Skin epidermis (tissue), 12 donors: ENCODE results near the gene RHBDL1.

Experiments
- H3K27ac ChIP-seq, 21 experiments: fragments of 200-600 bp; sonication (generic) in 11 of 21; one replicate each; pipeline ENCODE4 v1.5.0; 2020; ENCODE audit warnings: mild to moderate bottlenecking in 3 of 21, inconsistent platforms in 2 of 21, moderate library complexity in 2 of 21
- H3K4me3 ChIP-seq, 7 experiments: fragments of 200-600 bp; sonication (generic) in 2 of 7; one replicate each; pipeline ENCODE4 v1.5.0; 2020; ENCODE audit warnings: inconsistent platforms in 2 of 7, mild to moderate bottlenecking in 2 of 7, moderate library complexity in 1 of 7

RHBDL1 gene

DNA sequence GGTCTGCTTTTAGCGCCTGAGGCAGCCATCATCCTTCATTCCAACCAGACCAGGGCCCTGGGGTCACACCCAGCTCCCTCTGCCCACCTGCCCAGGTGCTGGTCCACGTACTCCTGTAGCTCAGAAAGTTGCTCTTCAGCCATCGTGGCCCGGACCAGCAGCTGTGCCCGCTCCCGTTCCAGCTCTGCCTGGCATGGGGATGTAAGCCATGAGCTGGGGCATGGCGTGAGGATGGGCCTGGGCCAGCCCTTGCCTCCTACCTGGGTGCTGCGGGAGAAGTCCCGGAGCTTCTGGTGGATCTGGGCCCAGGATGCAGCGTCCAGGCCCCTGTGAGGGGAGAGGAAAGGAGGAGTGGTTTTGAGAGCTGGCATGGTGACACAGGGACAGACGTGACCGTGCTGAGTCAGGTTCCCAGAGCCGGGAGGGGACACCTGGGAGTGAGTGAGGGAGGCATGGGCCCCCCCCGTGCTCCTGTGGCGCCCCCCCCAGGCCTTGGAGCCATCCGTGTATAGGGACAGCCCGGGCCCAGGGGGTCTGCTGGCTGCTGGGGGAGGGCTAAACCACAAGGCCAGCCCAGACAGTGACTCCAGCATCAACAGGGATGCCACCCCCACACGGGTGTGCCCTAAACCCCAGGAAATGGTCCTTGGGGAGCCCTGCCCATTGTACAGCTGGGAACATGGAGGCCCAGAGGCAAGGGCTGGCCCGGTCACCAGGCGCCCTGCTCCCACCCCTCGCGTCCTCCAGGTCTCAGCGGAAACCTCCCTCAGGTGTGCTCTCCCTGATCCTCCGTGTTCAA lies 47.6 kb downstream of the RHBDL1 start:
- no peak overlapping the region for H3K4me3 ChIP-seq
- peak overlapping the region in 1 of 21 experiments; percentile 26 for H3K27ac ChIP-seq

DNA sequence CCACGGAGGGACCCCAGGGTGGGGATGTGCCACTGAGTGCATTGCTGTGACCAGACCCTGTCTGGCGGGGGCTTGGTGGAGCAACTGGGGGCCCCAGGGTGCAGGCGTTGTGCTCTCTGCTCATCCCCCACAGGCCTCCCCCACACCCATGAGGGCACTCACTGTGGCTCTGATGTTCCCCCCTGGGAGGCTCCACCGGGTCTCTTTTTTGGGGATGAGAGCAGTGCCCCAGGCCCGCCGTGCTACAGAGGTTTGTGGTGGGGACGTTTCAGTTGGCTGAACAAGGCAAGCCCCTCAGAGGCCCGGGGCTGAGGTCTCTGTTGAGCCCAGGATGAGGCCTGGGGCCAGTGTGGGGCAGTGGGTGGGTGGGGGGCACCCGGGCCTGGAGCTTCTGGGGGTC lies 48.2 kb downstream of the RHBDL1 start:
- H3K27ac ChIP-seq = no peak overlapping the region
- H3K4me3 ChIP-seq = no peak overlapping the region

DNA sequence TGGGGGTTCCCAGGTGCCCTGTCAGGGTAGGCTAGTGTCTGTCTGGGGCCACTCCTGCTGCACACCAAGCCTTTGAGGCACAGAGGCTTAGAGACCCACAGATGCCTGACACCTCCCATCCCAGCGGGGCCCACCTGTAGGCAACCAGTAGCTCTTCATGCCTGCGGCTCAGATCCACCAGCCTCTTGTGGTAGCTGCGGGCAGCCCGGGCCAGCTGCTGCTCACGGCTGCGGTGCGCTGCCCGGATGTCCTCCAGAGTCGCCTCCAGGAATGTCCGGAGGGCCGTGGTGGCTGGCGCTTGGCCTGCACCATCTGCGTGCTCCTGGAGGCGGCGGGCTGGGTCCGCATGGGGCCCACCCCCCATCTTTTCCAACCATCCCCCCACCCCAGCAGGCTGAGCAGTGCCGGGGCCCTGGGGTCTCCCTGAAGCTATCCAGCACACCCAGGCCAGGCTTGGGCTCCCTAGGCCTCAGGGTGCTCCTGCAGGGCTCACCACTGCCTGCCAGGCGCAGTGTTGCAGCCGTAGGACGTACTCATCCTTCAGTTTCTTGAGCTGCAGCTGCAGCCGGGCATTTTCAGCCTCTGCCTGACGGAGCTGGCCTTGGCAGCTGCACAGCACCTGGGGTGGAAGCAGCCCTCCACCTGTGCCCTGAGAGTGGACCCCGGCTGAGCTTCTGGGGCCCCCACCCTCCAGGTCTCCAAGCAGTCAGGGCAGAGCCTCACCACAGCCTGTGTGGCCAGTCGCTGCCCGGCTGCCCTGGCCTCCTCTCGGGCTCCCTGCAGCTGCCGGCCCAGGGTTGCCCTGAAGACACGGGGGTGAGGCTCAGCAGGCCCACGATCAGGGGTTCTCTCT lies 48.9 kb downstream of the RHBDL1 start:
- no peak overlapping the region for H3K27ac ChIP-seq

GRCh38 chr16:725041-725376 lies 49.5 kb downstream of the RHBDL1 start:
- Histone ChIP-seq H3K27ac (no peak overlapping the region), H3K4me3 (no peak overlapping the region)

More for the DNA sequence above, 48.9 kb downstream of the RHBDL1 start:
- no peak overlapping the region for H3K4me3 ChIP-seq

DNA sequence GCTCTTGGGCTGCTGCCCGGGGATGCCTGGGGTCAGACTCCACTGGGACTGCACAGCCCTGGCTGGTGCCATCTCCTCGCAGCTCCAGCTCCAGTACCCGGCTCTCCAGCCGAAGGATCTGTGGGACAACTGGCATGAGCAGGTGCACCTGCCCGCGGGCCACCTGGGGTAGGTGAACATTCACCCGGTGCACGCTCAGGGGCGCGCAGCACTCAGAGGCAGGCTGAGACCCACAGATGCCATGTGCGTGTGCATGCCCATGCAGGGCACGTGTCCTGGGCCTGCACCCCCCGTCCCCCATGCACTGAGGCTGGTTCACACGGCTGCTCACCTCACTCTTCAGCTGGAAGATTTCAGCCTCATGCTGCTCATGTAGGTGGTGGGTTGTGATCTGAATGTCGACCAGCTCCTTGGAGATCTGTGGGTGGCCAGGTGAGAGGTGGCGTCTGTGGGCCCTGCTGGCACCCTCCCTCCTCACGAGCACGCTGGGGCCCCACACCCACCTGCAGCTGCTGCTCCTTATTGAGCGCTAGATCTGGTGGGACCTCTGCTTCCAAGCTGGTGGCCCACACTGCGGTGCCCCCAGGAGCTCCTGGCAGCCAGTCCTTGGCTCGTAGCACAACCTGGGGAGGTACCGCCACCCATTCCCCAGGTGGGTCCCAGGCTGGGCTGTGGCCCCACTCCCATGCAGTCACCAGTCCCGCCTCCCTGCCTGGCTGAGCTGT lies 50.2 kb downstream of the RHBDL1 start:
- H3K4me3 ChIP-seq = no peak overlapping the region
- H3K27ac ChIP-seq = no peak overlapping the region

DNA sequence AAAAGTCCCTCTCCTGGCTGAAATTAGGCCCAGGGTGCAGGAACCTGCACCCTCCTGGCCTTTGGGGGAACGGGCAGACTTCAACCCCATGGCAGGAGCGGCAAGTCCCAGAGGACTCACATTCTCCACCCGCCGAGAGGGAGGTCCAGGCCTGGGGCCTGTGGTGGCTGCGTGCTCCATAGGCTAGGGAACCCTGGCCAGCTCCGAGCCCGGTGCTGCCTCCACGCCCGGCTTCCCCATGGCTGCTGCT lies 50.6 kb downstream of the RHBDL1 start:
- Histone ChIP-seq H3K27ac (no peak overlapping the region), H3K4me3 (peak overlapping the region in 1 of 7 experiments; percentile 36)

DNA sequence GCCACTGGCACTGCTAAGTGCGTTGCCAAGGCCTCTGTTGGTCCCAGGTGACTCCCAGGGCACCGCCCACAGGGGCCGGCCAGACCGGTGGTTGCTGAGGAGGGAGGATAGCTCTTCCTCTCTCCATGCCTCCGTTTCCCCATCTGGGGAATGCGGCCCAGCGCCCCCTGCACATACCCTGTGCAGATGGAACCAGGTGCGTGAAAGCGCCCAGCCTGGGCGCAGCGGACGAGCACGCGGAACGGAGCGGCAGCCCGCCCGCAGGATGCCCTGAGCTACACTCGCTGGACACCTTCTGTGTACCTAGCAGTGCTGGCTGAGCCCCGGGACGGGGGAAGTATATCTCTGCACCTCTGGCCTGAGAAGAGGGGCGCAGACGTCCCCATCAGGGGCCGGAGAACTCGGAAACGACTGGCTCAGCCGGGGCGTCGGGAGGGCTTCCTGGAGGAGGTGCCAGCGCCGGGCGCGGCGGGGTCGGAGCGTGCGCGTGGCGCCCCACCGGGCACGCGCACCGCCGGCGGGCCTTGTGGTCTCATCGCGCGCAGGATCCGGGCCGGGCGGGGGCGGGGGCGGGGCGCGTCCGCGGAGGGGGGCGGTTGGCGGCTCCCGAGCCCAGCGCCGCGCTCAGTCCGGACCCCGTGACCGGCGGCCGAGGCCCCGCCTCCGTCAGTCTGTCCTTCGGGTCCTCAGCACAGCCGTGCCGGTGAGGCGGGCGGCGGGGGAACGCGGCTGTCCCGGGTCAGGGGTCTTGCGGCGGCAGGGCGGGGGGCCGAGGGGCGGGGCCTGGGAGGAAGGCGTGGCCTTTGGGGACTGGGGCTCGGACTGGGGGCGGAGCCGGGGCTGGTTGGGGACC lies 51.2 kb downstream of the RHBDL1 start, which contains the start of the genes CCDC78 and HAGHL:
Gene CCDC78, minus strand, starts transcription at position 6 of the 853 bp plus-strand sequence. CDS start 76 bp downstream, outside the sequence.
Gene HAGHL, plus strand, starts transcription at position 669 of the 853 bp plus-strand sequence. CDS start 404 bp downstream, outside the sequence.
- Histone ChIP-seq H3K27ac (peak within 1 kb of the TSS in 13 of 21 experiments; percentile 1 to 72 (median 53)), H3K4me3 (peak within 1 kb of the TSS; percentile 31 to 49 (median 39))

DNA sequence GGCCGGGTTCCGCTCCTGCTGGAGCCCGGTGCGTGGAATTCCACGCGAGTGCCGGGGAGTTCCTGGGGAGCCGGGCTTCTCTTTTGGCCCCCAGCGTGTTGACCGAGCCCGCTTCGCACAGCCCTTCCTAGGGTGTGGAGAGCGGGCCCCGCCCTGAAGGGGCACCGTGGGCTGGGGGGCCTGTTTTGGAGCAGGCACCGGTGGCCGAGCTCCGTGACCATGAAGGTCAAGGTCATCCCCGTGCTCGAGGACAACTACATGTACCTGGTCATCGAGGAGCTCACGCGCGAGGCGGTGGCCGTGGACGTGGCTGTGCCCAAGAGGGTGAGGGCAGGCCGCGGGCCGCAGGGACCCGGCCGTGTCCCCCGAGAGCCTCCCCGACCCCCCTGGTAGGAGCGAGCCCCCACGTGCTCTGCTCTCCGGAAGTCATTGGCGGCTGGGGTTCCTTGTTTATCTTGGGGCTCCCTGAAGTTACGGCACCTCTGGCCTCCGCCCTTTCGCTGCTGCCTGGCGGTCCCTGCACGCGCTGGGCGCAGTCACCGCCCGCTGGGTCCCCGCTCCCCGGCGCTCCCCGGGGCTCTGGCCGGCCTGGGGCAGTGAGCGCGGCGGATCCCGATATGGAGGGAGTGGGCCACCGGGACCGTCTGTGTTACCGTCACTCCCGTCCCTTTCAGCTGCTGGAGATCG lies 52.0 kb downstream of the RHBDL1 start:
- H3K4me3 ChIP-seq = peak overlapping the region; percentile 31 to 49 (median 39)
- peak overlapping the region in 13 of 21 experiments; percentile 1 to 72 (median 53) for H3K27ac ChIP-seq
